Loucy (cell line): ENCODE results near the gene SLC17A2.
A peak's percentile ranks its signal among the peaks of the same experiment; 100 is the strongest.

ENCODE experiments used
- H2AFZ ChIP-seq: fragments of 200-600 bp; sonication (generic); 2 replicates; pipeline ENCODE4 v1.6.0; 2016; ENCODE audit warnings: antibody characterized with exemption, mild to moderate bottlenecking, low read length, moderate library complexity
- H3F3A ChIP-seq: fragments of 200-600 bp; 2 replicates; pipeline ENCODE4 v1.6.0; 2016; ENCODE audit warnings: antibody characterized with exemption, low read depth, mild to moderate bottlenecking
- H3K27me3 ChIP-seq: fragments of 200-600 bp; sonication (generic); 2 replicates; pipeline ENCODE4 v1.6.1; 2014; ENCODE audit warnings: low read length, mild to moderate bottlenecking; ENCODE audit not compliant: insufficient read depth, poor library complexity, severe bottlenecking
- H3K36me3 ChIP-seq: fragments of 200-600 bp; sonication (generic); 2 replicates; pipeline ENCODE4 v1.6.1; 2016; ENCODE audit warnings: low read length; ENCODE audit not compliant: insufficient read depth
- H3K4me1 ChIP-seq: fragments of 200-600 bp; sonication (generic); 2 replicates; pipeline ENCODE4 v1.5.1; 2014; ENCODE audit warnings: low read length, mild to moderate bottlenecking; ENCODE audit not compliant: insufficient read depth, poor library complexity, severe bottlenecking
- H3K4me2 ChIP-seq: fragments of 200-600 bp; sonication (generic); 2 replicates; pipeline ENCODE4 v1.6.0; 2014; ENCODE audit warnings: antibody characterized with exemption, low read length, low read depth, mild to moderate bottlenecking; ENCODE audit not compliant: poor library complexity, severe bottlenecking
- H3K4me3 ChIP-seq: fragments of 200-600 bp; sonication (generic); 2 replicates; pipeline ENCODE4 v1.5.1; 2014; ENCODE audit warnings: low read length, mild to moderate bottlenecking, mixed read lengths; ENCODE audit not compliant: poor library complexity, severe bottlenecking
- H3K79me2 ChIP-seq: fragments of 200-600 bp; sonication (generic); 2 replicates; pipeline ENCODE4 v1.6.1; 2014; ENCODE audit warnings: low read length; ENCODE audit not compliant: insufficient read depth
- H3K9ac ChIP-seq: fragments of 200-600 bp; sonication (generic); 2 replicates; pipeline ENCODE4 v1.6.0; 2014; ENCODE audit warnings: mild to moderate bottlenecking, low read depth, low read length, moderate library complexity; ENCODE audit not compliant: poor library complexity, severe bottlenecking
- H3K9me2 ChIP-seq: fragments of 200-600 bp; sonication (generic); replicated peaks from 2 replicates; pipeline ENCODE4 v1.6.1; 2016; ENCODE audit warnings: low read depth, low read length, mixed read lengths
- H3K9me3 ChIP-seq: fragments of 200-600 bp; sonication (generic); 2 replicates; pipeline ENCODE4 v1.6.1; 2014; ENCODE audit warnings: mild to moderate bottlenecking, antibody characterized with exemption, low read length, low read depth; ENCODE audit not compliant: insufficient read depth
- H4K20me1 ChIP-seq: fragments of 200-600 bp; sonication (generic); 2 replicates; pipeline ENCODE4 v1.6.0; 2014; ENCODE audit warnings: antibody characterized with exemption, low read length, mild to moderate bottlenecking; ENCODE audit not compliant: insufficient read depth, poor library complexity, severe bottlenecking
- CTCF ChIP-seq: fragments of 200-600 bp; sonication (generic); conservative IDR thresholded peaks from 2 replicates; pipeline ENCODE4 v1.5.1; 2014; ENCODE audit warnings: mild to moderate bottlenecking, antibody characterized with exemption, low read length
- EZH2phosphoT487 ChIP-seq: fragments of 200-600 bp; IDR thresholded peaks from 2 replicates; pipeline ENCODE4 v1.6.1; 2018; ENCODE audit warnings: antibody characterized with exemption, mild to moderate bottlenecking, moderate library complexity, borderline replicate concordance

The SLC17A2 gene

DNA sequence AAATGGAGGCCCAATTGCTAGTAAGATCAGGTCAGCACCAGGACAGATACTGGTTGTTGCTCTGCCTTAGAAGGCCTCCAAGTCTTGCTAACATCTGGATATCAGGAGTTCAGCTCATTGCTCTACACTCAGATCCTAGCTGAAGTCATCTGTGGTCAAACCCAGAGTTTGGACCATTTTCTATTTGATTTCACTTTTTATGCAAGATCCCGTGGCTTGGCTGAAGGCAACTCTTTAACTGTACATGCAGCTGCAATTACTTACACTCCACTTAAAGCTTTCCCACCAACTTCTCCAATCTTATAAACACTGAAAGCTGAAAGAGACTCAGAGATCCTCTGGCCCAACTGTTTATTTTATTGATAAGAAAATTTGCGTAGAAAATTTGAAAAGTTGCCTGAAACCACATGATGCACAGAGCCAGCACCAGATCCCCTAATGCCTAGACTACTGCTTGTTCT, 2.7 kb downstream of the SLC17A2 start:
- H3K4me3 ChIP-seq = no peak overlapping the region
- no peaks in the 10 kb centered on the region for H3K36me3 ChIP-seq
- H3F3A ChIP-seq = peaks cover 4% of the 10 kb centered on the region
- no peak for TF ChIP-seq EZH2phosphoT487
- TF ChIP-seq CTCF = no peak
- peaks cover 5% of the 10 kb centered on the region for H3K4me1 ChIP-seq
- H3K9me2 ChIP-seq = no peaks in the 10 kb centered on the region
- no peaks in the 10 kb centered on the region for H3K9me3 ChIP-seq
- no peaks in the 10 kb centered on the region for H3K79me2 ChIP-seq
- H2AFZ ChIP-seq = no peak overlapping the region
- H4K20me1 ChIP-seq = no peaks in the 10 kb centered on the region
- H3K9ac ChIP-seq = no peak overlapping the region
- no peak overlapping the region for H3K4me2 ChIP-seq
- peaks cover 27% of the 10 kb centered on the region for H3K27me3 ChIP-seq

DNA sequence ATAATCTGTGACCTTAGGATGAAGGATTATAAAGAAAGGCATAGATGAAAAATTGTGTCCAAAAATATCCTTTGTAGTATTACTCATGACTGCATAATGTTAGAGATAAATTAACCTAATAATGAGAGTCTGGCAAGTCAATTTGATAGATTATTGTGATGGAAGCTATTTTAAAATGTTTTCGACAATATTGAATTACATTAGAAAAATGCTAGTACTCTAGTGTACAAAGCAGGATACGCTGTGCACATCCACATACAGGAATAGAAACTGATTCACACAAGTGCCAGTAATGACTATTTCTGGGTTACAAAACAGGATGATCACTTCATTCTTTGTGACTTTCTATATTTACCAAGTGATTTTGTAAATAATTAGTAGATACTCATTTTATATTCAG, 3.3 kb downstream of the SLC17A2 start:
- no peak overlapping the region for H3K9ac ChIP-seq
- no peak overlapping the region for H3K4me2 ChIP-seq
- H3K4me3 ChIP-seq = no peak overlapping the region
- no peaks in the 10 kb centered on the region for H3K9me2 ChIP-seq
- H4K20me1 ChIP-seq = no peaks in the 10 kb centered on the region
- no peak for TF ChIP-seq CTCF
- TF ChIP-seq EZH2phosphoT487 = no peak
- H3K36me3 ChIP-seq = no peaks in the 10 kb centered on the region
- peaks cover 4% of the 10 kb centered on the region for H3F3A ChIP-seq
- H3K4me1 ChIP-seq = peaks cover 5% of the 10 kb centered on the region
- H2AFZ ChIP-seq = no peak overlapping the region
- no peaks in the 10 kb centered on the region for H3K79me2 ChIP-seq
- no peaks in the 10 kb centered on the region for H3K9me3 ChIP-seq
- peaks cover 29% of the 10 kb centered on the region for H3K27me3 ChIP-seq

- no peaks in the 10 kb centered on the region for H3K36me3 ChIP-seq
- H3K27me3 ChIP-seq = peaks cover 29% of the 10 kb centered on the region
- H4K20me1 ChIP-seq = no peaks in the 10 kb centered on the region
- no peaks in the 10 kb centered on the region for H3K79me2 ChIP-seq
- H3K4me1 ChIP-seq = peaks cover 5% of the 10 kb centered on the region
- no peaks in the 10 kb centered on the region for H3K9me3 ChIP-seq
- no peak overlapping the region for H3K9ac ChIP-seq
- H3K9me2 ChIP-seq = no peaks in the 10 kb centered on the region
- H3K4me2 ChIP-seq = peak overlapping the region; percentile 21
- no peak overlapping the region for H3K4me3 ChIP-seq
- H2AFZ ChIP-seq = no peak overlapping the region
- TF ChIP-seq CTCF = no peak
- TF ChIP-seq EZH2phosphoT487 = peak; percentile 93
- peaks cover 4% of the 10 kb centered on the region for H3F3A ChIP-seq
Measured at GRCh38 chr6:25925876-25926275, 4.6 kb downstream of the SLC17A2 start.
